ENCODE results near the gene NTM.

NTM gene

DNA sequence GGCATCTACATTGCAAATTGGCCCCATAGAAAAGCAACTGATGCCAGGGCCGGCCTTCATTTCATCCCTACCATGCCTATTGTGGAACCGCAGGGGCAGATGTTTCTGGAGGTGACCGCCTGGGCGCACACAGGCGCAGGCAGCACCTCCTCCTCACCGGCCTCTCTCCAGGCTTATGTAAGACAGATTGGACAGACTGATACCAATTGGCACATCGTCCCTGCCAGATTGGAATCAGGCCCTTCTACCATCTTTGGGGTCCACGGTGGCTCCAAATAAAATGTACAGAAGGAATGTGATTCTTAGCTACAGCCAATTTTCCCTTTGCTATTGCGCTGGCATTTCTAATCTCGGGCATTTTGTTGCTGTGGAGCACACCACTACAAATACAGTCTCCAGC is 732.6 kb downstream of the NTM start:
- DNase-seq, result no peak

DNA sequence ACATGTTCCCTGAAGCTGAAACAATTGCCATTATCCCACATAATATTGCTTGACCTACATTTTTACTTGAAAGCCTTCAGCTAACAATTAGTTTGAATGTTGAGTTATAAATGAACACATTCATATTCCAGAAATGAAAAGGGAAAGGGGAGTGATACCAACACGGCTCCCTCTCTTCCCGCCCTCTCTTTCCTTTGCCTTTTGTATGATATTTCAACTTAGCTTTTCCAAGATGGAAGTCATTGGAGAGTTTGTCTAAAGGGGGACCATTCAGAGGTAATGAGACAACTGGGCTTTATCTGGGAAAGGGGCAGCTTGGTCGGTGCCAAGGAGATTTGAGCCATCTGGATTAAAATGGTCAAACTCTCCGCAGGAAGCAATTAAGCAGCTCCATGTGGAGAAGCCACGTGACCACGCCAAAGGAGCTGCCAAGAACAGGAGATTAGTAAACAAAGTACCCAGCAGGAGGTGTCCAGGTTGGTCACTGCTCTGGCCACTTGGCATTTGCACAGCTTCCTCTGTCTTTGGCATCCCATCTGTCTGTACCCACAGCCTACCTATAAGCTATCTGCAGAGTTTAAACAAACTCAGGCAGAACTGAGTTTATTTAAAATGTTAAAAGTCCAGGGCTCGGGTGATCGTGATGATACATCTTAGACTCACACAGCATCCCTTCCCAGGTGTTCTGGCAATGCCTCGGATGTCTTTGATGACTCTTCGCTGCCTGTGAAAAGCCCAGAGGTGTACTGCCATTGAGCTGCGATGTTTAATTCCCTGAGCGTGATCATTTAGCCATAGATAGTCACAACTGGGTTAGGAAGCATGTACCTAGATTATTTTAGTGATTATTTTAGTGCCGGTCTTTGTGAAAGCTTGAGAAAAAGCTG is 735.9 kb downstream of the NTM start:
- DNase-seq, result no peak

DNA sequence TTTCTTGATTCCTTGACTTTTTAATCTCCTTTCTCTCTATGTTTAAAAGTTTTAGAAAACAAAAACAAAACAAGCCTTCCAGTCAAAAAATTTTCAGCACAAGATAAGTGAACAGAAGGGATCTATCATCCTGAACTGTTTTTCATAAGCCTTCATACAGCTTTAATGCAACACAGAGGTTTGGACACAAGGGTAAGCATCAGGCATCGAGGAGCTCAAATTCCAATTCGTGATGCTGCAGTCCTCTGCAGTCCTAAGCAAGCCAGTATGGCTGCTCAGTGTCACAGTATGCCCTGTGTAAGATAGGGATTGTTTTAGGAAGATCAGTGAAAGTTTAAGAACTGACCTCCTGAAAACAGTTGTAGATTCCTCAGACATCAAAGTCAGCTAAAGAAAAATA is 740.9 kb downstream of the NTM start:
- no peak for DNase-seq

DNA sequence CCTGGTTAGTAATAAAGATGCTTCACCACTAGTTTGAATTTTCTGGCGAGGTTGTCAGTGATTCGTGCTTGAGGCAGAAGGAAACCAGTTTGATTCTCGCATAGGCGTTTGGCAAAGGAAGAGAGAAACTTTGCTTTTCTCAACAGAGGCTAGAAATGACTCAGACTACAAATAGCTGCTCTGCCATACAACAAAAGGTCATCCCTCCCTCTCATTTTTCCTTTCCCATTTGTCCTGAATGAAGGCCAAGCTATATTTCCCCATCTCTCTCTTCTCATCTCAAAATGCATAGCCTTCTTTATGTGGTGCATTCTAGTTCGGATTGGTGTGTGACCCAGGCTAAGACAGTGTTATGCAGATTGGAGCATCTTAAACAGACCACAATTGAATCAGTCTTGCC is 741.4 kb downstream of the NTM start:
- no peak for DNase-seq

DNA sequence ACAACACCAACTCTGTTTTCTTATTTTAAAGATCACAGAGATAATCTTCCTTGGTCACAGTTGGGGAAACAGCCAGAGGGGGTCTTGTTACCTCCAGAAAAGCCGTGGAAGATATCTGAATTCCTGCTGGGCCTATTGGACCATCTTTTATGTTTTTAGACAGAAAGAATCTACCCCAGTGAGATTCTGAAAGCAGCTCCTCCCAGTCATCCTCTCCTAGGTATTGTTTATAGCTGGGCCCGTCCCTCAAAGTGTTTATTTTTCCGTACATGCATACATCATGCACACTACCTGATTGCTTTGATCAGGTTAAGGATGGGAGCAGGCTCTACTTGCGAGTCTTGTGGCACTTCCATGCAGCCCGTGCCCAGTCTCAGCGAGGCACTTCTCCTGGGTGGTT is 742.4 kb downstream of the NTM start:
- no peak for DNase-seq

- no peak for DNase-seq
Observed at GRCh38 chr11:132114185-132114584, 743.8 kb downstream of the NTM start.

DNA sequence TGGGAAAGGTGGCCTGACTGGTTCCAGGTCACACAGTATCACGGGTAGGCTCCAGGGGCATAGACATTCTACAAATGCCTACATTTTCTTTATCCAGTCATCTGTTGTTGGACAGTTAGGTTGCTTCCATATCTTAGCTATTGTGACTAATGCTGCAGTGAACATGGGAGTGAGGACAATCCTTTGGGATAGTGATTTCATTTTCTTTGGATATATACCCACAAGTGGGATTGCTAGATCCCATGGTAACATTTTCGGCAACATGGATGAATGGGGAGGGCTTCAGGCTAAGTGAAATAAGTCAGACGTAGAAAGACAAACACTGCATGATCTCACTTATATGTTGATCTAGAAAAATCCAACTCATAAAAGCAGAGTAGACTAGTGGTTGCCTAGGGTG is 744.3 kb downstream of the NTM start:
- DNase-seq, result no peak

GRCh38 chr11:132115454-132115853 is 745.0 kb downstream of the NTM start:
- no peak for DNase-seq

DNA sequence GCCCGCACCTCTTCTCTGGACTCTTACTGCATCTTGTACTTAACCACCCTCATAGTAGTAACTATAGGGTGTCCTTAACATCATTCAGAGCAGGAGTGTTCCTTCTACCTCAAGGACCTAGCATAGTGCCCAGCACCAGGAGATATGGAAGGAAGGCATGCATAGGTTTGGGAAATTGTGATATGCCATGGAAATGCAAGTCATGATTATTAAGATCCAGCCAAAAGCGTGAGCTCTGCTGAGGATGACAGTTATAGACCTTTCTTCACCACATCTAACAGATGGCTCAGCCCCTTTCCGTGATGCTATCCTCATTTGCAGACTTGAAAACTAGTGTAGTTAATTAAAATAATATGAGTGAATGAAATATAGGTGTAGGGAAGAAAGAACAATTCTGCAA is 746.1 kb downstream of the NTM start:
- DNase-seq, result no peak

- DNase-seq, result no peak
Observed at GRCh38 chr11:132118661-132119060, 748.2 kb downstream of the NTM start.

GRCh38 chr11:132119573-132119972 is 749.2 kb downstream of the NTM start:
- no peak for DNase-seq

GRCh38 chr11:132122735-132123134 is 752.3 kb downstream of the NTM start:
- DNase-seq, result no peak

GRCh38 chr11:132123449-132123848 is 753.0 kb downstream of the NTM start:
- no peak for DNase-seq

DNA sequence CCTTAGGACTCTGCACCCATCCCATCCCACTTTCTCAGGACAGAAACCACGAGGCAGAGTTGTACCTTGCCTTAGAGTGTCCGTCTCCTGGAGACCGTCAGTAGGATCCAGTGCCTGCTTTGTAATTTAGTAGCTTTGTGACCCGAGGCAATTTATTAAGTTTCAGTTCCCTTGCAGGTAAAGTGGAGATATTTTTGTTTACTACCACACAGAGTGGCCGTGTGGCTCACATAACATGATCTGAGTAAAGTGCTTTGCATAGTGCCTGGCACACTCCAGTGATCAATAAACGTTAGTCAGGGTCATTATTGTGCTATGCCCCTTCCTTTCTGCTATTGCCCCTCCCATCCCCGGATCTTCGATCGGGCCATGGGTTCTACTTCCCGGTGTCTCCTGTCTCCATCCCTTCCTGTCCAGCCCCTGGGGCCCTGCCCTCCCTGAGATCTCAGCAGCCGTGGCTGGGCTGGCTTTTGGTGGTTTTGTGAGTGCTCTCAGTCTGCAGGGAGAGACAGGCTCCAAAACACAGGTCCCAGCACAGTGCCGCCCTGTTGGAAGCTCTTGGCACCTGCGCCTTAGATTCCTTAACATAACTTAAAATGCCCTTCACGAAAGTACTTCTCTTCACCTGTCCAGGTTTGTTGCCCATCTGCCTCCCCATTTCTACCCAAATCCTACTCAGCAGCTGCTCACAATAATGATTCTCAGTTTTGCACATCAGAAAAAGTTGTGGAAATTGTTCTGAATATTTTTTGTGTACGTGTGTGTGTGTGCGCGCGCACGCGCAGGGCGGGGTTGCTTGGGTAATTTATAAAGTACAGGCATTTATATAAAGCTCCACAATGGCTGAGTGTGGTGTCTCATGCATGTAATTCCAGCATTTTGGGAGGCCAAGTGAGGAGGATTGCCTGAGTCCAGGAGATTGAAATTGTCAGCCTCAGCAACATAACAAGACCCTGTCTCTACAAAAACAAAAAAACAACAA is 753.7 kb downstream of the NTM start:
- no peak for DNase-seq

- no peak for DNase-seq
Observed at GRCh38 chr11:132125988-132126871, 755.8 kb downstream of the NTM start.

- no peak for DNase-seq
Observed at GRCh38 chr11:132126973-132127899, 756.8 kb downstream of the NTM start.

GRCh38 chr11:132127900-132128288 is 757.5 kb downstream of the NTM start:
- DNase-seq, result no peak

- DNase-seq, result no peak
Observed at GRCh38 chr11:132131047-132131446, 760.6 kb downstream of the NTM start.

- no peak for DNase-seq
Observed at GRCh38 chr11:132131961-132132360, 761.5 kb downstream of the NTM start.

DNA sequence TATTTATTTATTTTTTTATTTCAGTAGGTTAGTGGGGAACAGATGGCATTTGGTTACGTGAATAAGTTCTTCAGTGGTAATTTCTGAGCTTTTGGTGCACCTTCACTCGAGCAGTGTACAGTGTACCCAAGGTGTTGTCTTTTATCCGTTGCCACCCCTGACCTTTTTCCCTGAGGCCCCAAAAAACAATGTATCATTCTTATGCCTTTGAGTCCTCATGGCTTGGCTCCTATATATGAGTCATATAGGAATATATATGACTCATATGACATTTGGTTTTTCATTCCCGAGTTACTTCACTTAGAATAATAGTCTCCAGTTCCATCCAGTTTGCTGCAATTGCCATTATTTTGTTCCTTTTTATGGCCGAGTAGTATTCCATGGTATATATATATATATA is 763.9 kb downstream of the NTM start:
- no peak for DNase-seq

DNA sequence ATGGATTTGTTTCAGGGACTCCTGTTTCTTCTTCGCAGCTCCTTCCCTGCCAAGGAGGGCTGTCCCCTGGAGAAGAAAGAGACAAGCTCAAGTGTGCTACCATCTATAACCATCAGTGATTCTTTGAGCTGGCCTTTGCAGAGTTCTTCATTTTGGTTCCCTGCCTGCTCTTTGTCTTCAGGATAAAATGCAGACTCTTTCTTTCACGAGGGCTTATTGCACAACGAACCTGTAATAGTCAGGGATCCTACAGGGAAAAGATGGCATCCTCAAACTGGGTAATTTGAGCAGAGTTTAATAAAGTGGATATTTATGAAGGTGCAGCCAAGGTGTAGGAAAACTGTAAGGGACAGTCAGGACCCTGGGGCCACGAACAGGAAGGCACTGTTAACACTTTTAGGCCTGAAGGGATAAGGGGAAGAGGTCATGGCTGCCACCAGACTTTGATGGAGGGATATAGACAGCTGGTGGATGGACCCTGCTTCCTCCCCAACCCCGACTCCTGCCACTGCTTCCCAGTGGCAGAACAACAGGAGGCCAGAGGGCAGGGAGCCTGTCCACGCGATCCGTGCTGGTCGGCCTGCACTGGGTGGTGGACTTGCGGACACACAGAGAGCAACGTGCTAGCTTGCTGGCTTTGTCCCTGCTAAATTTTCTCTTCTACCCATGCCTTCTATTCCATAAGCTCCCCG is 767.0 kb downstream of the NTM start:
- no peak for DNase-seq
